HepG2 (cell line): Measurements from ENCODE around the gene USP20. TPM values are rescaled to one million over a fixed set of nuclear protein-coding genes. Genes with fewer than 3 reads are reported as not detected.

Experiments
- ATAC-seq: fragments of 200-7000 bp; cut with Tn5 transposase; 3 replicates; pipeline ENCODE4 v1.9.1; 2020; ENCODE audit warnings: mild to moderate bottlenecking, moderate library complexity
- BruUV-seq: library from RNA; stranded (reverse); fragments of 400-500 nt; replicated peaks from 2 replicates; lab custom pipeline; 2021; lab: Mats Ljungman, UMichigan
- CTCF ChIA-PET: fragments of 300-600 bp; formaldehyde crosslinking; extraction: SDS; loops from one replicate; lab custom pipeline; 2021; ENCODE audit warnings: low total read pairs, inconsistent platforms, low intra/inter-chr PET ratio; lab: Yijun Ruan, JAX
- POLR2A ChIA-PET: fragments of 350-600 bp; sonication (Branson Sonifier 250); formaldehyde crosslinking; loops from one replicate; lab custom pipeline; 2020; ENCODE audit warnings: antibody characterized with exemption, inconsistent platforms; lab: Yijun Ruan, JAX
- DNase-seq: peaks from one replicate; pipeline ENCODE4 v3.0.0-alpha.2; 2015; ENCODE audit warnings: low spot score
- FAIRE-seq: peaks from 3 replicates; lab custom pipeline; 2011; peaks lifted over from hg19 to GRCh38; lab: Jason Lieb, UNC
- H2AFZ ChIP-seq: one replicate; pipeline ENCODE4 v1.6.1; 2011; ENCODE audit warnings: low read length, inconsistent platforms
- H3K27ac ChIP-seq: fragments of 300-600 bp; 3 replicates; pipeline ENCODE4 v1.8.0; 2011; ENCODE audit warnings: mixed run types, mild to moderate bottlenecking, mixed read lengths, low read length, inconsistent platforms; ENCODE audit not compliant: insufficient read depth; ENCODE audit errors: extremely low read length
- H3K27me3 ChIP-seq, 2 experiments: fragments of 200-600 bp in 1 of 2; 2 replicates in 1 of 2; 3 replicates in 1 of 2; pipeline versions ENCODE4 v1.6.0 to v1.8.0; 2011; ENCODE audit warnings: low read length in 2 of 2, mild to moderate bottlenecking in 2 of 2, moderate library complexity in 2 of 2, inconsistent platforms in 1 of 2; ENCODE audit not compliant: insufficient read depth in 2 of 2, control insufficient read depth in 1 of 2
- H3K36me3 ChIP-seq, 2 experiments: fragments of 200-600 bp in 1 of 2; replicated peaks in 1 of 2; 2 replicates in 1 of 2; 3 replicates in 1 of 2; pipeline versions ENCODE4 v1.5.1 to v1.8.0; 2011; ENCODE audit warnings: low read length in 2 of 2, inconsistent platforms in 1 of 2; ENCODE audit not compliant: insufficient read depth in 2 of 2, control insufficient read depth in 1 of 2
- H3K4me1 ChIP-seq: 2 replicates; pipeline ENCODE4 v1.5.1; 2012; ENCODE audit warnings: low read length, inconsistent platforms; ENCODE audit not compliant: insufficient read depth
- H3K4me2 ChIP-seq: 2 replicates; pipeline ENCODE4 v1.6.0; 2011; ENCODE audit warnings: low read depth, low read length, inconsistent platforms
- H3K4me3 ChIP-seq, 3 experiments: fragments of 200-600 bp in 1 of 3; sonication (generic), shearing (Covaris generic) in 1 of 3; replicated peaks in 1 of 3; 2 replicates each; pipeline ENCODE4 v1.5.1; 2011 to 2016; ENCODE audit warnings: low read length in 3 of 3, inconsistent platforms in 2 of 3, low read depth in 2 of 3, mild to moderate bottlenecking in 2 of 3, control low read depth in 1 of 3, mixed read lengths in 1 of 3; ENCODE audit not compliant: insufficient read depth in 1 of 3
- H3K79me2 ChIP-seq: one replicate; pipeline ENCODE4 v1.6.1; 2011; ENCODE audit warnings: low read length, inconsistent platforms; ENCODE audit not compliant: insufficient read depth
- H3K9ac ChIP-seq: 2 replicates; pipeline ENCODE4 v1.6.0; 2011; ENCODE audit warnings: mild to moderate bottlenecking, low read depth, low read length, inconsistent platforms; ENCODE audit not compliant: insufficient read depth
- H3K9me3 ChIP-seq: 2 replicates; pipeline ENCODE4 v1.5.1; 2012; ENCODE audit warnings: mild to moderate bottlenecking, low read length
- H4K20me1 ChIP-seq: 2 replicates; pipeline ENCODE4 v1.6.0; 2011; ENCODE audit warnings: inconsistent platforms, mild to moderate bottlenecking, low read length, moderate library complexity; ENCODE audit not compliant: insufficient read depth
- AGO2 ChIP-seq: fragments of 200-400 bp; formaldehyde crosslinking; optimal IDR thresholded peaks from 2 replicates; pipeline ENCODE3; 2017; ENCODE audit warnings: mild to moderate bottlenecking, low read depth, low read length, moderate library complexity
- DDIT3 ChIP-seq: sonication (generic); formaldehyde crosslinking; IDR thresholded peaks from 2 replicates; pipeline ENCODE4 v1.4.0; 2020; ENCODE audit warnings: mild to moderate bottlenecking, missing genetic modification reagents
- HNF4G ChIP-seq, 2 experiments: sonication (generic) in 1 of 2; formaldehyde crosslinking in 1 of 2; IDR thresholded peaks; 2 replicates each; pipeline versions ENCODE4 v1.4.0 to v1.6.1; 2011 to 2020; ENCODE audit warnings: borderline replicate concordance in 2 of 2, low read depth in 2 of 2, mild to moderate bottlenecking in 2 of 2, low read length in 1 of 2, missing genetic modification reagents in 1 of 2, moderate library complexity in 1 of 2
- MAX ChIP-seq: IDR thresholded peaks from 2 replicates; pipeline ENCODE4 v1.6.1; 2012; ENCODE audit warnings: inconsistent platforms
- SIX1 ChIP-seq: sonication (generic); formaldehyde crosslinking; IDR thresholded peaks from 2 replicates; pipeline ENCODE4 v1.4.0; 2020; ENCODE audit warnings: missing genetic modification reagents, borderline replicate concordance
- SMARCC2 ChIP-seq: fragments of 450-650 bp; IDR thresholded peaks from 2 replicates; pipeline ENCODE4 v1.6.1; 2017; ENCODE audit warnings: antibody characterized with exemption, mild to moderate bottlenecking
- WGBS: methylation state at CpG from one replicate; pipeline ENCODE4 v1.1.6; 2017; ENCODE audit warnings: low lambda C conversion rate; 5-methylcytosine and 5-hydroxymethylcytosine counted together
- in situ Hi-C: cut with HindIII; loops from 2 replicates; pipeline ENCODE4 v1.10.0; 2017; ENCODE audit warnings: low pct_unique_long_range_greater_than_20kb; ENCODE audit not compliant: extremely low pct_ligation_motif_present
- intact Hi-C: fragments of 100-400 bp; cut with micrococcal nuclease; formaldehyde crosslinking; loops from one replicate; pipeline ENCODE4 v1.10.0; 2022; ENCODE audit not compliant: unreplicated experiment
- polyA plus RNA-seq, 8 experiments: library from polyadenylated mRNA; depleted of rRNA in 3 of 8; stranded (reverse) in 7 of 8; unstranded in 1 of 8; fragments of >200 nt; fragmentation: Illumina TruSeq in 4 of 8; extraction: Trizol in 4 of 8; gene quantifications; 2 replicates each; pipeline versions ENCODE4 v1.2.1 to v1.2.3, GENCODE V29; 2011 to 2016; ENCODE audit warnings: low read depth in 4 of 8, missing spikeins in 1 of 8, mixed read lengths in 1 of 8; ENCODE audit not compliant: insufficient read depth in 1 of 8
- total RNA-seq, 5 experiments: library from RNA; depleted of rRNA; stranded (reverse); fragments of >200 nt; fragmentation: Illumina TruSeq; extraction: Trizol; gene quantifications; 2 replicates each; pipeline ENCODE4 v1.2.3, GENCODE V29; 2016; ENCODE audit warnings: low read depth in 1 of 5
- TF ChIP-seq, protein P1 (sequence below): sonication (generic); formaldehyde crosslinking; IDR thresholded peaks from 2 replicates; pipeline ENCODE4 v1.4.0; 2020; ENCODE audit warnings: mild to moderate bottlenecking, missing genetic modification reagents

Gene USP20
- total and polyA plus RNA-seq, 2 of the 13 experiments (the other 11 are each of a cell fraction or from before 2014, with no cell fraction given) = 4.4 to 5.9 TPM

DNA sequence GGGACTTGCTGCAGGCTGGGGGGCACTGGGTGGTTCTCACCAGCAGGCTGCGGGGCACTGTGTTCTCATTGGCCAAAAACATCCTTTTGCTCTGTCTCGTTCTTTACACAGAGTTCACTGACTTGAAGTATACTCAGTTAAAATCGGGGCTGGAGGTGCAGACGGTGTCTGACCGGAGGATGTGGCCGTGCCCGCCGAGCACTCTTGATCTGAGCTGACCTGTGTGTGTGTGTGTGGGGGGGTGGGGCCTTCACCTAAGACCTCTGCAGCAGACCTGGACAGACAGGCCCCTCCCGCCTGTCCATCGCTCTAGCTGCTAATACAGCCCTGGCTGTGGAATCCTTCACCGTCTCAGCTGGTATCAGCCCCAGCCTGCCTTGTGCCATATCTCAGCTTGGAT, 25.1 kb upstream of the USP20 start:
- Histone ChIP-seq H3K36me3 (peaks cover 8 to 23% of the 10 kb centered on the region in 2 experiments; a peak in 4 of 5 replicates), H3K27ac (peak overlapping the region; percentile 49), H4K20me1 (no peaks in the 10 kb centered on the region), H3K9me3 (no peaks in the 10 kb centered on the region), H3K4me2 (no peak overlapping the region), H2AFZ (no peak overlapping the region), H3K27me3 (no peaks in the 10 kb centered on the region), H3K9ac (no peak overlapping the region), H3K4me3 (no peak overlapping the region), H3K4me1 (peaks cover 23% of the 10 kb centered on the region), H3K79me2 (no peaks in the 10 kb centered on the region)
- BruUV-seq = no TSS peak
- POLR2A ChIA-PET = interaction anchor here (0.7 kb wide), 1 partner anchor 24 kb away, joined by 3 read pairs; no protein-coding TSS in a partner anchor
- TF ChIP-seq MAX = no peak
- TF ChIP-seq SIX1 (CRISPR knock-in tag) = no peak
- peak; percentile 59 for TF ChIP-seq AGO2
- TF ChIP-seq, protein P1, sequence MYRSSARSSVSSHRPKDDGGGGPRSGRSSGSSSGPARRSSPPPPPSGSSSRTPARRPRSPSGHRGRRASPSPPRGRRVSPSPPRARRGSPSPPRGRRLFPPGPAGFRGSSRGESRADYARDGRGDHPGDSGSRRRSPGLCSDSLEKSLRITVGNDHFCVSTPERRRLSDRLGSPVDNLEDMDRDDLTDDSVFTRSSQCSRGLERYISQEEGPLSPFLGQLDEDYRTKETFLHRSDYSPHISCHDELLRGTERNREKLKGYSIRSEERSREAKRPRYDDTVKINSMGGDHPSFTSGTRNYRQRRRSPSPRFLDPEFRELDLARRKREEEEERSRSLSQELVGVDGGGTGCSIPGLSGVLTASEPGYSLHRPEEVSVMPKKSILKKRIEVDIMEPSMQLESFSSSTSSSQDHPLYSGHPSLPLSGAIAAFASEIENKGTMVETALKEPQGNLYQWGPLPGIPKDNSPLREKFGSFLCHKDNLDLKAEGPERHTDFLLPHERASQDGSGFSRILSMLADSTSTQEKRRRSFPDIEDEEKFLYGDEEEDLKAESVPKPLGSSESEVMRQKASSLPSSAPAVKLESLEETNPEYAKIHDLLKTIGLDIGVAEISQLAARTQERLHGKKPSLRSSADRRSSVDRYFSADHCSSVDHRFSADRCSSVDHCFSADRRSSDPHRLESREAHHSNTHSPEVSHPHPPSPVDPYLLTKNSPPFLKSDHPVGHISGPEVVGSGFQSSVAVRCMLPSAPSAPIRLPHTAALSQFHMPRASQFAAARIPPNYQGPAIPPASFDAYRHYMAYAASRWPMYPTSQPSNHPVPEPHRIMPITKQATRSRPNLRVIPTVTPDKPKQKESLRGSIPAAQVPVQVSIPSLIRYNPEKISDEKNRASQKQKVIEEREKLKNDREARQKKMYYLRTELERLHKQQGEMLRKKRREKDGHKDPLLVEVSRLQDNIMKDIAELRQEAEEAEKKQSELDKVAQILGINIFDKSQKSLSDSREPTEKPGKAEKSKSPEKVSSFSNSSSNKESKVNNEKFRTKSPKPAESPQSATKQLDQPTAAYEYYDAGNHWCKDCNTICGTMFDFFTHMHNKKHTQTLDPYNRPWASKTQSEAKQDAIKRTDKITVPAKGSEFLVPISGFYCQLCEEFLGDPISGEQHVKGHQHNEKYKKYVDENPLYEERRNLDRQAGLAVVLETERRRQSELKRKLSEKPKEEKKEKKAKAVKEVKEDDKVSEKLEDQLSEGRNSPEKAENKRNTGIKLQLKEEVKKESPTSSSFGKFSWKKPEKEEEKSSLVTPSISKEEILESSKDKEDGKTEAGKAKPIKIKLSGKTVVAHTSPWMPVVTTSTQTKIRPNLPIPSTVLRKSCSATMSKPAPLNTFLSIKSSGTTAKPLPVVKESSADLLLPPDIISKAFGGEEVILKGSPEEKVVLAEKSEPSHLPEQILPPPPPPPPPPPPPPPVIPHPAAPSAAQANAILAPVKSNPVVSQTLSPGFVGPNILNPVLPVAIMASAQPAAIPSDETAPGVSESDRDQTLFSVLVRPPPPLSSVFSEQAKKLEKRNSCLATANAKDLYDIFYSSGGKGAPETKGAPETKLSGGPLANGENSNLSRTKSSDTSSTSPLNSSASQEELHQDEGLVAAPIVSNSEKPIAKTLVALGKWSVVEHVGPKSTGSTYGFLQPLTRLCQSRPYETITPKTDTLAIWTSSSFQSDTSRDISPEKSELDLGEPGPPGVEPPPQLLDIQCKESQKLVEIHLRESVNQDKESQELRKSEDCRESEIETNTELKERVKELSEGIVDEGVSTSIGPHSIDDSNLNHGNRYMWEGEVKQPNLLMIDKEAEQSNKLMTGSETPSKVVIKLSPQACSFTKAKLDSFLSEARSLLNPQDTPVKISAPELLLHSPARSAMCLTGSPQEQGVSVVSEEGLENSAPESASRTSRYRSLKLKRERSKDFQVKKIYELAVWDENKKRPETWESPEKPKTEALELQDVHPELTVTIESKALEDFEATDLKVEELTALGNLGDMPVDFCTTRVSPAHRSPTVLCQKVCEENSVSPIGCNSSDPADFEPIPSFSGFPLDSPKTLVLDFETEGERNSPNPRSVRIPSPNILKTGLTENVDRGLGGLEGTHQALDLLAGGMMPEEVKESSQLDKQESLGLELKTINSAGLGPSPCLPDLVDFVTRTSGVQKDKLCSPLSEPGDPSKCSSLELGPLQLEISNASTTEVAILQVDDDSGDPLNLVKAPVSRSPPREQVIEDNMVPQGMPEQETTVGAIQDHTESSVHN (CRISPR knock-in tag) = no peak
- TF ChIP-seq SMARCC2 = no peak
- no peak for TF ChIP-seq DDIT3
- TF ChIP-seq HNF4G (IDR thresholded peaks at IDR 0.05; ENCODE audit: borderline replicate concordance, low read depth, low read length) = no peak
- no peak for TF ChIP-seq HNF4G (CRISPR knock-in tag; IDR thresholded peaks at IDR 0.05; ENCODE audit: borderline replicate concordance, low read depth)
- intact Hi-C loops (no loop called here), in situ Hi-C loops (no loop called here)
- CTCF ChIA-PET = no interaction called here
- DNase-seq = no peak
- FAIRE-seq = no peak
- ATAC-seq = no peak
- WGBS = 90% methylated on average over 11 of the region's 11 CpGs
